HUES6 (cell line): ENCODE data around the gene FKBP9.
A peak's percentile ranks its signal among the peaks of the same experiment; 100 is the strongest.
"Not testable (repeated sequence)": the region's sequence is repeated elsewhere in the genome, so short reads cannot be mapped to it uniquely, and the experiment has no call there.

ENCODE experiments used
- H3K27ac ChIP-seq: 2 replicates; pipeline ENCODE4 v1.7.0; 2013; ENCODE audit warnings: low read depth, mild to moderate bottlenecking, low read length, inconsistent platforms
- H3K27me3 ChIP-seq: 2 replicates; pipeline ENCODE4 v1.6.1; 2013; ENCODE audit warnings: low read length; ENCODE audit not compliant: control insufficient read depth, insufficient read depth
- H3K36me3 ChIP-seq: 2 replicates; pipeline ENCODE4 v1.6.1; 2013; ENCODE audit warnings: low read length; ENCODE audit not compliant: control insufficient read depth, insufficient read depth
- H3K4me1 ChIP-seq: 2 replicates; pipeline ENCODE4 v1.6.1; 2013; ENCODE audit warnings: low read length; ENCODE audit not compliant: control insufficient read depth, insufficient read depth
- H3K4me3 ChIP-seq: 2 replicates; pipeline ENCODE4 v1.5.1; 2013; ENCODE audit warnings: low read depth, low read length
- H3K9ac ChIP-seq: one replicate; pipeline ENCODE4 v1.6.1; 2013; ENCODE audit warnings: mild to moderate bottlenecking, low read length
- H3K9me3 ChIP-seq: 2 replicates; pipeline ENCODE4 v1.6.1; 2013; ENCODE audit warnings: low read depth, low read length; ENCODE audit not compliant: control insufficient read depth, insufficient read depth

Gene FKBP9

DNA sequence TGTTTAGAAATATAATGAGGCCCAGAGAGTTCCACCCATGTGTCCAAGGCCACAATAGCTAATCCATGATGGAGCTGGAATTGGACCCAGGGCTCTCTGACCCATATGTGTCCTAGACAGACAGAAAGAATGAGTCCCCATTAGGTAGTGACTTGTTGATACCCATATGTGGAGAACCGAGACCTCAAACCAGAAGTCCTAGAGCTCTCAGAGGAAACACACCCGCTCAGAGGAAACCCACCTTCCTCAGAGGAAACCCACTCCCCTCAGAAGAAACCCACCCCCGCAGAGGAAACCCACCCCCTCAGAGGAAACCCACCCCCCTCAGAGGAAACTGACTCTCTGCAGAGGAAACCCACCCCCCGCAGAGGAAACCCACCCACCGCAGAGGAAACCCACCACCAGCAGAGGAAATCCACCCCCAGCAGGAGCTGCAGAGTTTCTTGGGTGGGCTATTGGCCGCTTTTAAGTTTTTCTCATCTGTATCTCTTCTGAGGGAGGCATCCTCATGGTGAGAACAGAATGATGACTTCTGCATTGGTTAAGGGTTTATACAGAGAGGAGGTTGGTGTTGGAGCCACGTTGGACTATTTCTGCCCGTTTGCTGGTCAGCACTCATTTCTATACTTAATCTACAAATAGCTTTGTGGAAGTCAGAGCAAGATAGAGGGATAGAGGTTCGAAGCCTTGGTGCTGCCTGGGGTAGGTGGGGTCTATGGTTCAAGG is 34.9 kb downstream of the FKBP9 start:
- H3K27ac ChIP-seq = not testable (repeated sequence)

GRCh38 chr7:32992750-32993149 is 35.5 kb downstream of the FKBP9 start:
- H3K4me3 ChIP-seq, H3K9ac ChIP-seq, H3K27ac ChIP-seq, H3K27me3 ChIP-seq, H3K36me3 ChIP-seq, H3K9me3 ChIP-seq, H3K4me1 ChIP-seq: not testable (repeated sequence)

More for the DNA sequence above, 34.9 kb downstream of the FKBP9 start:
- not testable (repeated sequence) for H3K27me3 ChIP-seq, H3K4me1 ChIP-seq, H3K36me3 ChIP-seq, H3K9ac ChIP-seq, H3K9me3 ChIP-seq, H3K4me3 ChIP-seq

DNA sequence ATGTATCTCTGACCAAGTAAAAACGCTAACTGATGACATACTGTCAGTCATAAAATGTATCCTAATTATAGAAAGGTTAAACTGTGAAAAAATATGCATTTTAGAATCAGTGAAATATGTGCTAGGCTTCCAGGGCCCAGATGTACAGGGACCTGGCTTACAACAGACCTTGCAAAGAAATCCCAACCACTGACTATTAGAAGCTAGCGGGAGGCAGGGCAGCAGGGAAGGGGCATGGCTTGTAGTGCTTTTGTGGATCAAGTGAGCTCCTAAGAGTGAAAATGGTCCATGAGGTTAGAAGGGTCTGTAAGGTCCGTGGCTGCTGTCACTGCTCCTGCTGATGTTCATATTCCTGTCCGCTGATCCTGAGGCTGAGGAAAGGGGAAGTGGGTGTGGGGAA is 40.7 kb downstream of the FKBP9 start:
- H3K9ac ChIP-seq, H3K4me3 ChIP-seq, H3K9me3 ChIP-seq, H3K27ac ChIP-seq, H3K4me1 ChIP-seq, H3K36me3 ChIP-seq, H3K27me3 ChIP-seq: not testable (repeated sequence)

- not testable (repeated sequence) for H3K36me3 ChIP-seq, H3K4me3 ChIP-seq, H3K27me3 ChIP-seq, H3K27ac ChIP-seq, H3K9me3 ChIP-seq, H3K4me1 ChIP-seq
- peak overlapping the region; percentile 10 for H3K9ac ChIP-seq
These were observed 41.3 kb downstream of the FKBP9 start for GRCh38 chr7:32998361-32999171.

DNA sequence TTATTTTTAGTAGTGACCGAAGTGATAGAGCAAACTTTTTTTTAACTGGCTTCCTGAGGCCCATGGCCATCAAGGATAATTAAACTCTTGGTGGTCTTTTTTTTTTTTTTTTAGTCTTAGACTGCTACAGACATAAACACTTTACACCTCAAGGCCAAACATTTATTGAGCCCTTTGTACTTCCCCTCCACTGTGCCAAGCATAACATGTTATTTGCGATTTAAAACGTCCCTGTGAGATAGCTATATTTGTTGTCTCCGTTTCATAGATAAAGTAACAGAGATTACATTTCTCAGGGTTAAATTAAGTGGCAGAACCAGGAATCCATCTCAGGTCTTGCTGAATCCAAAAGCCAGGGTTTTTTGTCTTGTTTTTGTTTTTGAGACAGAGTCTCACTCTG is 42.1 kb downstream of the FKBP9 start:
- not testable (repeated sequence) for H3K9me3 ChIP-seq, H3K4me1 ChIP-seq, H3K27ac ChIP-seq, H3K4me3 ChIP-seq, H3K27me3 ChIP-seq, H3K36me3 ChIP-seq, H3K9ac ChIP-seq

GRCh38 chr7:33003111-33003510 is 45.9 kb downstream of the FKBP9 start:
- not testable (repeated sequence) for H3K27ac ChIP-seq, H3K27me3 ChIP-seq, H3K36me3 ChIP-seq, H3K4me1 ChIP-seq, H3K9me3 ChIP-seq, H3K4me3 ChIP-seq, H3K9ac ChIP-seq

- not testable (repeated sequence) for H3K36me3 ChIP-seq, H3K4me1 ChIP-seq, H3K9ac ChIP-seq, H3K4me3 ChIP-seq, H3K27ac ChIP-seq, H3K9me3 ChIP-seq, H3K27me3 ChIP-seq
These were observed 46.9 kb downstream of the FKBP9 start for GRCh38 chr7:33004104-33004616.

- H3K4me3 ChIP-seq, H3K36me3 ChIP-seq, H3K27ac ChIP-seq, H3K4me1 ChIP-seq, H3K9ac ChIP-seq, H3K27me3 ChIP-seq, H3K9me3 ChIP-seq: not testable (repeated sequence)
These were observed 48.0 kb downstream of the FKBP9 start for GRCh38 chr7:33005193-33005592.

GRCh38 chr7:33005690-33006089 is 48.5 kb downstream of the FKBP9 start:
- not testable (repeated sequence) for H3K9me3 ChIP-seq, H3K9ac ChIP-seq, H3K4me1 ChIP-seq, H3K36me3 ChIP-seq, H3K4me3 ChIP-seq, H3K27ac ChIP-seq, H3K27me3 ChIP-seq

DNA sequence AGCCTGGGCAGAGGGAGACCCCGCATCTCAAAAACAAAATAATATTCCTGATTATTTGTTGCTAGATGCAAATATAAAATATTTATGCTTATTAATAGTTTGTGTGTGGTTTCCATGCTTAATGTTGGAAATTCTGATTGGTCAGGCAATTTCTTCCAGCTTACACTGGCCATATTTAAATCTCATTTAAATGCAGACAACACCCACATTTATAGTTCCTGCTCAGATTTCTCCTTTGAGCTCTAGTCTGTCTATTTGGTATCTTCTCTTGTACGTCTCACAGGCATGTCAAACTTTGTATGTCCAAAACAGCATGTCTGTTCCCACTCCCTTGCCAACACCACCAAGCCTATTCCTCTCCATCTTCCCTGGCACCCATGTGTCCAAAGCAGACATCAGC is 52.5 kb downstream of the FKBP9 start:
- Histone ChIP-seq H3K27ac (no peak overlapping the region), H3K36me3 (peaks cover 14% of the 10 kb centered on the region), H3K4me3 (no peak overlapping the region)

DNA sequence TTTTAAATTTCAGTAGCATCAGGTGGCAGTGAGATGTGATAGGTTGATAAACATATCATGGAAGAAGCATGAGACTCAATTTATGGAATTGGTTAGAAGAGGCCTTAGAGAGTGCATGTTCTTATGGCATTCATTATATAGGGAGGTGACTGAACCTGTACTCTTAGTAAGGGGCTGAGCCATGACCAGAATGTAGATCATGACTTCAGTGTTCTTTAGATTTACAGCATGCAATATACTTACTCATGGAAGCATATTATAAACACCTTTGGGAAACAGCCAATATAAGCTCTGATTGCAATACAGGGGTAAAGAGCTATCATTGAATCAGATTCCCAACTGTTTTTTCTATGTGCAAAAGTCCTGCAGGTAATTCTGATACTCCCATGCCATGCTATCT is 55.1 kb downstream of the FKBP9 start:
- peaks cover 33% of the 10 kb centered on the region for H3K36me3 ChIP-seq
- no peaks in the 10 kb centered on the region for H3K9me3 ChIP-seq
- no peaks in the 10 kb centered on the region for H3K4me1 ChIP-seq
- no peak overlapping the region for H3K4me3 ChIP-seq
- H3K9ac ChIP-seq = no peak overlapping the region
- no peaks in the 10 kb centered on the region for H3K27me3 ChIP-seq
- no peak overlapping the region for H3K27ac ChIP-seq

More for the DNA sequence above, 52.5 kb downstream of the FKBP9 start:
- H3K9me3 ChIP-seq = no peaks in the 10 kb centered on the region
- no peaks in the 10 kb centered on the region for H3K27me3 ChIP-seq
- H3K9ac ChIP-seq = no peak overlapping the region
- H3K4me1 ChIP-seq = no peaks in the 10 kb centered on the region
